HCT116 (cell line): ENCODE results near the gene RRAD. TPM values are rescaled to one million over a fixed set of nuclear protein-coding genes. Genes with fewer than 3 reads are reported as not detected.

Experiments
- ATAC-seq: fragments of 200-7000 bp; cut with Tn5 transposase; 2 replicates; pipeline ENCODE4 v1.9.1; 2020; ENCODE audit warnings: mild to moderate bottlenecking, moderate library complexity
- BruUV-seq: library from RNA; stranded (reverse); fragments of 400-500 nt; replicated peaks from 2 replicates; lab custom pipeline; 2021; lab: Mats Ljungman, UMichigan
- CTCF ChIA-PET: fragments of 300-600 bp; sonication (Branson Sonifier 250); formaldehyde crosslinking; loops from one replicate; lab custom pipeline; 2021; ENCODE audit warnings: antibody characterized with exemption; lab: Charles Lee
- POLR2A ChIA-PET: fragments of 300-600, 350-600 bp; sonication (Branson Sonifier 250); formaldehyde crosslinking; loops from one replicate; lab custom pipeline; 2021; ENCODE audit warnings: antibody characterized with exemption; lab: Charles Lee
- RAD21 ChIA-PET, 2 experiments: fragments of 300-600 bp; sonication (Branson Sonifier 250); formaldehyde crosslinking; loops; one replicate each; lab custom pipeline; 2023; ENCODE audit warnings: low total read pairs in 2 of 2; ENCODE audit not compliant: uncharacterized antibody in 2 of 2, unreplicated experiment in 2 of 2, low non-redundant PET in 1 of 2; lab: Charles Lee
- DNase-seq: peaks from one replicate; pipeline ENCODE4 v3.0.0-alpha.2; 2010; ENCODE audit warnings: low read depth, low spot score
- H2AFZ ChIP-seq: fragments of 200-600 bp; shearing (Covaris generic), sonication (generic); 2 replicates; pipeline ENCODE4 v1.6.1; 2017; ENCODE audit warnings: low read depth, mixed run types, mixed read lengths, antibody characterized with exemption, low read length; ENCODE audit not compliant: poor library complexity, severe bottlenecking
- H3K27ac ChIP-seq: 2 replicates; pipeline ENCODE4 v1.5.1; 2012; ENCODE audit warnings: low read depth, low read length
- H3K27me3 ChIP-seq: fragments of 200-600 bp; sonication (generic); 2 replicates; pipeline ENCODE4 v1.6.1; 2016; ENCODE audit warnings: mixed run types, low read length, mixed read lengths; ENCODE audit not compliant: insufficient read depth
- H3K36me3 ChIP-seq, 2 experiments: fragments of 200-500 bp in 1 of 2; fragments of 200-600 bp in 1 of 2; sonication (Bioruptor generic) in 1 of 2; sonication (generic) in 1 of 2; 2 replicates each; pipeline versions ENCODE4 v1.5.1 to v1.6.1; 2014 to 2016; ENCODE audit warnings: low read length in 2 of 2, inconsistent platforms in 1 of 2, mixed read lengths in 1 of 2, mixed run types in 1 of 2; ENCODE audit not compliant: insufficient read depth in 2 of 2, control insufficient read depth in 1 of 2
- H3K4me1 ChIP-seq, 2 experiments: fragments of 200-600 bp in 1 of 2; sonication (generic) in 1 of 2; 2 replicates each; pipeline versions ENCODE4 v1.5.1 to v1.6.1; 2012 to 2017; ENCODE audit warnings: low read length in 2 of 2, inconsistent platforms in 1 of 2, mild to moderate bottlenecking in 1 of 2, mixed read lengths in 1 of 2, mixed run types in 1 of 2, moderate library complexity in 1 of 2; ENCODE audit not compliant: insufficient read depth in 2 of 2, control insufficient read depth in 1 of 2
- H3K4me2 ChIP-seq: fragments of 200-600 bp; sonication (generic); 2 replicates; pipeline ENCODE4 v1.6.1; 2017; ENCODE audit warnings: mixed run types, low read length, mixed read lengths
- H3K4me3 ChIP-seq, 2 experiments: fragments of 200-600 bp in 1 of 2; sonication (generic) in 1 of 2; replicated peaks in 1 of 2; 2 replicates each; pipeline ENCODE4 v1.5.1; 2011 to 2016; ENCODE audit warnings: low read length in 2 of 2, control low read depth in 1 of 2, low read depth in 1 of 2, mild to moderate bottlenecking in 1 of 2, mixed read lengths in 1 of 2, mixed run types in 1 of 2
- H3K79me2 ChIP-seq: fragments of 200-600 bp; sonication (generic); 2 replicates; pipeline ENCODE4 v1.6.1; 2017; ENCODE audit warnings: mild to moderate bottlenecking, mixed run types, low read length, moderate library complexity, mixed read lengths; ENCODE audit not compliant: insufficient read depth
- H3K9ac ChIP-seq: fragments of 200-600 bp; sonication (generic); 2 replicates; pipeline ENCODE4 v1.6.1; 2016; ENCODE audit warnings: low read length, mixed read lengths
- H3K9me2 ChIP-seq: fragments of 200-600 bp; sonication (generic), shearing (Covaris generic); 2 replicates; pipeline ENCODE4 v1.6.1; 2017; ENCODE audit warnings: mixed run types, mild to moderate bottlenecking, moderate library complexity; ENCODE audit not compliant: insufficient read depth
- H3K9me3 ChIP-seq, 2 experiments: fragments of 200-500 bp in 1 of 2; fragments of 200-600 bp in 1 of 2; sonication (Bioruptor generic) in 1 of 2; sonication (generic) in 1 of 2; 2 replicates each; pipeline ENCODE4 v1.6.1; 2014 to 2017; ENCODE audit warnings: low read length in 2 of 2, mixed read lengths in 2 of 2, inconsistent platforms in 1 of 2, low read depth in 1 of 2, mild to moderate bottlenecking in 1 of 2, mixed run types in 1 of 2, moderate library complexity in 1 of 2; ENCODE audit not compliant: control insufficient read depth in 1 of 2, insufficient read depth in 1 of 2
- H4K20me1 ChIP-seq: fragments of 200-600 bp; sonication (generic), shearing (Covaris generic); 2 replicates; pipeline ENCODE4 v1.6.1; 2017; ENCODE audit warnings: mixed run types, mild to moderate bottlenecking, moderate library complexity; ENCODE audit not compliant: insufficient read depth
- CBX3 ChIP-seq: IDR thresholded peaks from 2 replicates; pipeline ENCODE4 v1.6.1; 2012; ENCODE audit warnings: low read depth
- CEBPB ChIP-seq: IDR thresholded peaks from 2 replicates; pipeline ENCODE4 v1.6.1; 2012; ENCODE audit warnings: low read depth
- EGR1 ChIP-seq: IDR thresholded peaks from 2 replicates; pipeline ENCODE4 v1.6.1; 2012; ENCODE audit warnings: low read depth
- ELF1 ChIP-seq: IDR thresholded peaks from 2 replicates; pipeline ENCODE4 v1.6.1; 2012; ENCODE audit warnings: low read depth, borderline replicate concordance
- EZH2 ChIP-seq: fragments of 200-600 bp; sonication (generic); IDR thresholded peaks from 2 replicates; pipeline ENCODE4 v1.6.1; 2017; ENCODE audit warnings: antibody characterized with exemption, mixed run types
- EZH2phosphoT487 ChIP-seq: fragments of 200-600 bp; IDR thresholded peaks from 2 replicates; pipeline ENCODE4 v1.6.1; 2018; ENCODE audit warnings: antibody characterized with exemption, borderline replicate concordance
- JUND ChIP-seq: IDR thresholded peaks from 2 replicates; pipeline ENCODE4 v1.6.1; 2012
- POLR2A ChIP-seq: IDR thresholded peaks from 2 replicates; pipeline ENCODE4 v1.7.0; 2011; ENCODE audit warnings: borderline replicate concordance; ENCODE audit not compliant: insufficient read depth, insufficient read length; ENCODE audit errors: extremely low read depth
- RAD21 ChIP-seq: IDR thresholded peaks from 2 replicates; pipeline ENCODE4 v1.6.1; 2012; ENCODE audit warnings: low read depth, mild to moderate bottlenecking
- SIN3A ChIP-seq: IDR thresholded peaks from 2 replicates; pipeline ENCODE4 v1.6.1; 2012; ENCODE audit warnings: low read depth
- SP1 ChIP-seq: IDR thresholded peaks from 2 replicates; pipeline ENCODE4 v1.6.1; 2012; ENCODE audit warnings: low read depth
- SRF ChIP-seq: IDR thresholded peaks from 2 replicates; pipeline ENCODE4 v1.6.1; 2012; ENCODE audit warnings: low read depth
- YY1 ChIP-seq: IDR thresholded peaks from 2 replicates; pipeline ENCODE4 v1.6.1; 2011; ENCODE audit warnings: low read length, low read depth, moderate library complexity, mild to moderate bottlenecking; ENCODE audit not compliant: insufficient replicate concordance; ENCODE audit errors: extremely low read depth
- ZBTB33 ChIP-seq: IDR thresholded peaks from 2 replicates; pipeline ENCODE4 v1.6.1; 2011; ENCODE audit warnings: mild to moderate bottlenecking, low read length, moderate library complexity; ENCODE audit not compliant: insufficient replicate concordance; ENCODE audit errors: extremely low read depth
- ZFX ChIP-seq: fragments of 450-650 bp; IDR thresholded peaks from 2 replicates; pipeline ENCODE4 v1.6.1; 2017
- ZNF274 ChIP-seq: fragments of 200-500 bp; sonication (Bioruptor generic); IDR thresholded peaks from 2 replicates; pipeline ENCODE4 v1.6.1; 2014; ENCODE audit warnings: mild to moderate bottlenecking, low read depth, low read length, inconsistent platforms
- intact Hi-C: fragments of 100-400 bp; cut with micrococcal nuclease; formaldehyde crosslinking; loops from 2 replicates; pipeline ENCODE4 v1.10.0; 2022
- total RNA-seq: library from RNA; stranded (reverse); gene quantifications from one replicate; pipeline ENCODE4 v1.2.1, GENCODE V29; 2021; ENCODE audit not compliant: unreplicated experiment
- TF ChIP-seq, protein P1 (sequence below): IDR thresholded peaks from 2 replicates; pipeline ENCODE4 v1.6.1; 2012
- TF ChIP-seq, protein P2 (sequence below): IDR thresholded peaks from 2 replicates; pipeline ENCODE4 v1.6.1; 2012
- TF ChIP-seq, protein P3 (sequence below), 3 experiments: fragments of 200-600 bp in 1 of 3; sonication (generic) in 1 of 3; IDR thresholded peaks in 2 of 3; conservative IDR thresholded peaks in 1 of 3; 2 replicates each; pipeline ENCODE4 v1.5.1; 2012 to 2017; ENCODE audit warnings: low read depth in 2 of 3, low read length in 2 of 3, antibody characterized with exemption in 1 of 3, borderline replicate concordance in 1 of 3, control low read depth in 1 of 3, mild to moderate bottlenecking in 1 of 3, mixed read lengths in 1 of 3, mixed run types in 1 of 3, moderate library complexity in 1 of 3; ENCODE audit not compliant: insufficient read depth in 1 of 3

RRAD gene
- total RNA-seq, 1 experiment from 2014 or later = 2.2 TPM

DNA sequence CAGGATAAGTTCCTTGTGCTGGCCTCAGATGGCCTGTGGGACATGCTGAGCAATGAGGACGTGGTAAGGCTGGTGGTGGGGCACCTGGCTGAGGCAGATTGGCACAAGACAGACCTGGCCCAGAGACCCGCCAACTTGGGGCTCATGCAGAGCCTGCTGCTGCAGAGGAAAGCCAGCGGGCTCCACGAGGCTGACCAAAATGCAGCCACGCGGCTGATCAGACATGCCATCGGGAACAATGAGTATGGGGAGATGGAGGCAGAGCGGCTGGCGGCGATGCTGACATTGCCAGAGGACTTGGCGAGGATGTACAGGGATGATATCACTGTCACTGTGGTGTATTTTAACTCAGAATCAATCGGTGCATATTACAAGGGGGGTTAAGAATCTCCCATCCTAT is 39.8 kb downstream of the RRAD start:
- no peaks in the 10 kb centered on the region for H3K9me3 ChIP-seq
- TF ChIP-seq, protein P1, sequence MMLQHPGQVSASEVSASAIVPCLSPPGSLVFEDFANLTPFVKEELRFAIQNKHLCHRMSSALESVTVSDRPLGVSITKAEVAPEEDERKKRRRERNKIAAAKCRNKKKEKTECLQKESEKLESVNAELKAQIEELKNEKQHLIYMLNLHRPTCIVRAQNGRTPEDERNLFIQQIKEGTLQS = no peak
- TF ChIP-seq ZNF274 = no peak
- TF ChIP-seq EZH2 = no peak
- TF ChIP-seq ELF1 = no peak
- TF ChIP-seq YY1 = no peak
- TF ChIP-seq EGR1 = no peak
- no peak for TF ChIP-seq CEBPB
- no peak for TF ChIP-seq SIN3A
- no peak for TF ChIP-seq ZFX
- no peak for TF ChIP-seq SP1
- no peak for TF ChIP-seq EZH2phosphoT487
- TF ChIP-seq POLR2A = no peak
- no peak for TF ChIP-seq ZBTB33
- TF ChIP-seq, protein P2, sequence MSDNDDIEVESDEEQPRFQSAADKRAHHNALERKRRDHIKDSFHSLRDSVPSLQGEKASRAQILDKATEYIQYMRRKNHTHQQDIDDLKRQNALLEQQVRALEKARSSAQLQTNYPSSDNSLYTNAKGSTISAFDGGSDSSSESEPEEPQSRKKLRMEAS = no peak
- no peak for TF ChIP-seq JUND
- TF ChIP-seq RAD21 = no peak
- TF ChIP-seq CBX3 = no peak
- no peak for TF ChIP-seq SRF
- TF ChIP-seq, protein P3, sequence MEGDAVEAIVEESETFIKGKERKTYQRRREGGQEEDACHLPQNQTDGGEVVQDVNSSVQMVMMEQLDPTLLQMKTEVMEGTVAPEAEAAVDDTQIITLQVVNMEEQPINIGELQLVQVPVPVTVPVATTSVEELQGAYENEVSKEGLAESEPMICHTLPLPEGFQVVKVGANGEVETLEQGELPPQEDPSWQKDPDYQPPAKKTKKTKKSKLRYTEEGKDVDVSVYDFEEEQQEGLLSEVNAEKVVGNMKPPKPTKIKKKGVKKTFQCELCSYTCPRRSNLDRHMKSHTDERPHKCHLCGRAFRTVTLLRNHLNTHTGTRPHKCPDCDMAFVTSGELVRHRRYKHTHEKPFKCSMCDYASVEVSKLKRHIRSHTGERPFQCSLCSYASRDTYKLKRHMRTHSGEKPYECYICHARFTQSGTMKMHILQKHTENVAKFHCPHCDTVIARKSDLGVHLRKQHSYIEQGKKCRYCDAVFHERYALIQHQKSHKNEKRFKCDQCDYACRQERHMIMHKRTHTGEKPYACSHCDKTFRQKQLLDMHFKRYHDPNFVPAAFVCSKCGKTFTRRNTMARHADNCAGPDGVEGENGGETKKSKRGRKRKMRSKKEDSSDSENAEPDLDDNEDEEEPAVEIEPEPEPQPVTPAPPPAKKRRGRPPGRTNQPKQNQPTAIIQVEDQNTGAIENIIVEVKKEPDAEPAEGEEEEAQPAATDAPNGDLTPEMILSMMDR (IDR thresholded peaks at IDR 0.05 in 2 of 3, conservative IDR thresholded peaks at IDR 0.05 in 1 of 3; ENCODE audit: borderline replicate concordance in 1 of 3, insufficient read depth in 1 of 3, low read depth in 2 of 3, low read length in 2 of 3) = no peak
- no peak for ATAC-seq
- peaks cover 5% of the 10 kb centered on the region in 2 experiments; a peak in 3 of 4 replicates for H3K4me1 ChIP-seq
- H3K27me3 ChIP-seq = no peaks in the 10 kb centered on the region
- no peak overlapping the region for H3K27ac ChIP-seq
- ChIA-PET POLR2A (no interaction called here), CTCF (interaction anchor here (1.5 kb wide), 1 partner anchor 17 kb away, joined by 4 read pairs; no protein-coding TSS in a partner anchor), RAD21 (no interaction called here)
- peaks cover 23% of the 10 kb centered on the region; the same call in 1 of the 2 replicates for H3K79me2 ChIP-seq
- H3K9ac ChIP-seq = no peak overlapping the region
- DNase-seq = no peak
- no peak overlapping the region for H3K4me3 ChIP-seq
- H3K4me2 ChIP-seq = no peak overlapping the region
- no peaks in the 10 kb centered on the region for H3K9me2 ChIP-seq
- no peak overlapping the region for H2AFZ ChIP-seq
- BruUV-seq = no TSS peak
- intact Hi-C loops = no loop called here
- H4K20me1 ChIP-seq = no peaks in the 10 kb centered on the region
- H3K36me3 ChIP-seq = peaks cover 12 to 24% of the 10 kb centered on the region in 2 experiments; a peak in 3 of 4 replicates
